ENCODE results near the gene EXOC6B.

EXOC6B gene

GRCh38 chr2:72332720-72333119 is 493.1 kb downstream of the EXOC6B start:
- Histone ChIP-seq H3K27me3 (ENCODE audit: control insufficient read depth in 1 of 2, insufficient read depth in 2 of 2, low read length in 2 of 2) (no peaks in the 10 kb centered on the region), H3K4me3 (ENCODE audit: low read length in 2 of 2) (no peak overlapping the region), H3K4me1 (ENCODE audit: control insufficient read depth, insufficient read depth, low read length) (no peaks in the 10 kb centered on the region), H3K27ac (ENCODE audit: low read length) (no peak overlapping the region), H3K9me3 (ENCODE audit: control insufficient read depth in 2 of 2, low read length in 2 of 2) (no peaks in the 10 kb centered on the region), H3K36me3 (ENCODE audit: control insufficient read depth in 2 of 2, insufficient read depth in 2 of 2, low read length in 2 of 2) (no peaks in the 10 kb centered on the region), H3K9ac (ENCODE audit: low read length in 2 of 2) (no peak overlapping the region)

- H3K9me3 ChIP-seq (ENCODE audit: control insufficient read depth in 2 of 2, low read length in 2 of 2), result no peaks in the 10 kb centered on the region
- H3K27ac ChIP-seq (ENCODE audit: low read length), result no peak overlapping the region
Observed at GRCh38 chr2:72330652-72331051, 495.2 kb downstream of the EXOC6B start.

GRCh38 chr2:72326759-72327158 is 499.1 kb downstream of the EXOC6B start:
- no peak overlapping the region for H3K9ac ChIP-seq (ENCODE audit: low read length in 2 of 2)
- H3K27me3 ChIP-seq (ENCODE audit: control insufficient read depth in 1 of 2, insufficient read depth in 2 of 2, low read length in 2 of 2), result no peaks in the 10 kb centered on the region
- H3K4me3 ChIP-seq (ENCODE audit: low read length in 2 of 2), result no peak overlapping the region
- H3K27ac ChIP-seq (ENCODE audit: low read length), result no peak overlapping the region
- no peaks in the 10 kb centered on the region for H3K36me3 ChIP-seq (ENCODE audit: control insufficient read depth in 2 of 2, insufficient read depth in 2 of 2, low read length in 2 of 2)
- no peaks in the 10 kb centered on the region for H3K9me3 ChIP-seq (ENCODE audit: control insufficient read depth in 2 of 2, low read length in 2 of 2)
- no peaks in the 10 kb centered on the region for H3K4me1 ChIP-seq (ENCODE audit: control insufficient read depth, insufficient read depth, low read length)

More at GRCh38 chr2:72330652-72331051, 495.2 kb downstream of the EXOC6B start:
- Histone ChIP-seq H3K27me3 (ENCODE audit: control insufficient read depth in 1 of 2, insufficient read depth in 2 of 2, low read length in 2 of 2) (no peaks in the 10 kb centered on the region), H3K36me3 (ENCODE audit: control insufficient read depth in 2 of 2, insufficient read depth in 2 of 2, low read length in 2 of 2) (no peaks in the 10 kb centered on the region), H3K9ac (ENCODE audit: low read length in 2 of 2) (no peak overlapping the region), H3K4me3 (ENCODE audit: low read length in 2 of 2) (no peak overlapping the region), H3K4me1 (ENCODE audit: control insufficient read depth, insufficient read depth, low read length) (no peaks in the 10 kb centered on the region)

GRCh38 chr2:72325592-72326422 is 500.0 kb downstream of the EXOC6B start:
- Histone ChIP-seq H3K9me3 (ENCODE audit: control insufficient read depth in 2 of 2, low read length in 2 of 2) (no peaks in the 10 kb centered on the region), H3K4me1 (ENCODE audit: control insufficient read depth, insufficient read depth, low read length) (no peaks in the 10 kb centered on the region), H3K9ac (ENCODE audit: low read length in 2 of 2) (no peak overlapping the region)

GRCh38 chr2:72316774-72317173 is 509.1 kb downstream of the EXOC6B start:
- H3K27ac ChIP-seq (ENCODE audit: low read length), result no peak overlapping the region
- no peak overlapping the region for H3K4me3 ChIP-seq (ENCODE audit: low read length in 2 of 2)
- H3K4me1 ChIP-seq (ENCODE audit: control insufficient read depth, insufficient read depth, low read length), result no peaks in the 10 kb centered on the region
- no peaks in the 10 kb centered on the region for H3K36me3 ChIP-seq (ENCODE audit: control insufficient read depth in 2 of 2, insufficient read depth in 2 of 2, low read length in 2 of 2)
- H3K9me3 ChIP-seq (ENCODE audit: control insufficient read depth in 2 of 2, low read length in 2 of 2), result no peaks in the 10 kb centered on the region
- no peak overlapping the region for H3K9ac ChIP-seq (ENCODE audit: low read length in 2 of 2)
- no peaks in the 10 kb centered on the region for H3K27me3 ChIP-seq (ENCODE audit: control insufficient read depth in 1 of 2, insufficient read depth in 2 of 2, low read length in 2 of 2)

More at GRCh38 chr2:72325592-72326422, 500.0 kb downstream of the EXOC6B start:
- Histone ChIP-seq H3K27me3 (ENCODE audit: control insufficient read depth in 1 of 2, insufficient read depth in 2 of 2, low read length in 2 of 2) (no peaks in the 10 kb centered on the region), H3K27ac (ENCODE audit: low read length) (no peak overlapping the region), H3K4me3 (ENCODE audit: low read length in 2 of 2) (no peak overlapping the region), H3K36me3 (ENCODE audit: control insufficient read depth in 2 of 2, insufficient read depth in 2 of 2, low read length in 2 of 2) (no peaks in the 10 kb centered on the region)

GRCh38 chr2:72300147-72300684 is 525.6 kb downstream of the EXOC6B start:
- Histone ChIP-seq H3K9me3 (ENCODE audit: control insufficient read depth in 2 of 2, low read length in 2 of 2) (no peaks in the 10 kb centered on the region), H3K4me1 (ENCODE audit: control insufficient read depth, insufficient read depth, low read length) (no peaks in the 10 kb centered on the region), H3K27me3 (ENCODE audit: control insufficient read depth in 1 of 2, insufficient read depth in 2 of 2, low read length in 2 of 2) (no peaks in the 10 kb centered on the region), H3K9ac (ENCODE audit: low read length in 2 of 2) (no peak overlapping the region), H3K36me3 (ENCODE audit: control insufficient read depth in 2 of 2, insufficient read depth in 2 of 2, low read length in 2 of 2) (no peaks in the 10 kb centered on the region), H3K27ac (ENCODE audit: low read length) (no peak overlapping the region), H3K4me3 (ENCODE audit: low read length in 2 of 2) (no peak overlapping the region)

GRCh38 chr2:72293620-72294019 is 532.2 kb downstream of the EXOC6B start:
- no peak overlapping the region for H3K27ac ChIP-seq (ENCODE audit: low read length)
- H3K9ac ChIP-seq (ENCODE audit: low read length in 2 of 2), result no peak overlapping the region
- no peaks in the 10 kb centered on the region for H3K36me3 ChIP-seq (ENCODE audit: control insufficient read depth in 2 of 2, insufficient read depth in 2 of 2, low read length in 2 of 2)
- H3K4me1 ChIP-seq (ENCODE audit: control insufficient read depth, insufficient read depth, low read length), result no peaks in the 10 kb centered on the region
- no peaks in the 10 kb centered on the region for H3K9me3 ChIP-seq (ENCODE audit: control insufficient read depth in 2 of 2, low read length in 2 of 2)
- no peak overlapping the region for H3K4me3 ChIP-seq (ENCODE audit: low read length in 2 of 2)
- H3K27me3 ChIP-seq (ENCODE audit: control insufficient read depth in 1 of 2, insufficient read depth in 2 of 2, low read length in 2 of 2), result no peaks in the 10 kb centered on the region

- Histone ChIP-seq H3K27ac (ENCODE audit: low read length) (no peak overlapping the region), H3K4me1 (ENCODE audit: control insufficient read depth, insufficient read depth, low read length) (no peaks in the 10 kb centered on the region), H3K9me3 (ENCODE audit: control insufficient read depth in 2 of 2, low read length in 2 of 2) (no peaks in the 10 kb centered on the region), H3K9ac (ENCODE audit: low read length in 2 of 2) (no peak overlapping the region), H3K36me3 (ENCODE audit: control insufficient read depth in 2 of 2, insufficient read depth in 2 of 2, low read length in 2 of 2) (no peaks in the 10 kb centered on the region), H3K27me3 (ENCODE audit: control insufficient read depth in 1 of 2, insufficient read depth in 2 of 2, low read length in 2 of 2) (no peaks in the 10 kb centered on the region), H3K4me3 (ENCODE audit: low read length in 2 of 2) (no peak overlapping the region)
Observed at GRCh38 chr2:72292433-72292832, 533.4 kb downstream of the EXOC6B start.

GRCh38 chr2:72291059-72291458 is 534.8 kb downstream of the EXOC6B start:
- no peaks in the 10 kb centered on the region for H3K9me3 ChIP-seq (ENCODE audit: control insufficient read depth in 2 of 2, low read length in 2 of 2)
- no peaks in the 10 kb centered on the region for H3K27me3 ChIP-seq (ENCODE audit: control insufficient read depth in 1 of 2, insufficient read depth in 2 of 2, low read length in 2 of 2)
- H3K36me3 ChIP-seq (ENCODE audit: control insufficient read depth in 2 of 2, insufficient read depth in 2 of 2, low read length in 2 of 2), result no peaks in the 10 kb centered on the region
- H3K9ac ChIP-seq (ENCODE audit: low read length in 2 of 2), result no peak overlapping the region
- no peak overlapping the region for H3K27ac ChIP-seq (ENCODE audit: low read length)
- H3K4me3 ChIP-seq (ENCODE audit: low read length in 2 of 2), result no peak overlapping the region
- no peaks in the 10 kb centered on the region for H3K4me1 ChIP-seq (ENCODE audit: control insufficient read depth, insufficient read depth, low read length)

- Histone ChIP-seq H3K36me3 (ENCODE audit: control insufficient read depth in 2 of 2, insufficient read depth in 2 of 2, low read length in 2 of 2) (no peaks in the 10 kb centered on the region), H3K27ac (ENCODE audit: low read length) (no peak overlapping the region), H3K4me3 (ENCODE audit: low read length in 2 of 2) (no peak overlapping the region), H3K9ac (ENCODE audit: low read length in 2 of 2) (no peak overlapping the region), H3K4me1 (ENCODE audit: control insufficient read depth, insufficient read depth, low read length) (no peaks in the 10 kb centered on the region), H3K9me3 (ENCODE audit: control insufficient read depth in 2 of 2, low read length in 2 of 2) (no peaks in the 10 kb centered on the region), H3K27me3 (ENCODE audit: control insufficient read depth in 1 of 2, insufficient read depth in 2 of 2, low read length in 2 of 2) (no peaks in the 10 kb centered on the region)
Observed at GRCh38 chr2:72289736-72290135, 536.1 kb downstream of the EXOC6B start.

GRCh38 chr2:72289283-72289682 is 536.5 kb downstream of the EXOC6B start:
- Histone ChIP-seq H3K9ac (ENCODE audit: low read length in 2 of 2) (no peak overlapping the region), H3K9me3 (ENCODE audit: control insufficient read depth in 2 of 2, low read length in 2 of 2) (no peaks in the 10 kb centered on the region), H3K4me3 (ENCODE audit: low read length in 2 of 2) (no peak overlapping the region), H3K36me3 (ENCODE audit: control insufficient read depth in 2 of 2, insufficient read depth in 2 of 2, low read length in 2 of 2) (no peaks in the 10 kb centered on the region), H3K4me1 (ENCODE audit: control insufficient read depth, insufficient read depth, low read length) (no peaks in the 10 kb centered on the region), H3K27me3 (ENCODE audit: control insufficient read depth in 1 of 2, insufficient read depth in 2 of 2, low read length in 2 of 2) (no peaks in the 10 kb centered on the region), H3K27ac (ENCODE audit: low read length) (no peak overlapping the region)

All from stomach smooth muscle (tissue), 2 donors.